Suprapubic skin (tissue), 4 donors: ENCODE measurements around the gene EVA1C. TPM values are rescaled to one million over a fixed set of nuclear protein-coding genes. Genes with fewer than 3 reads are reported as not detected.

Experiments
- DNase-seq, 2 donors: peaks; one replicate each; pipeline ENCODE4 v3.0.0-alpha.2; 2019; ENCODE audit warnings: low spot score in 2 of 2
- H3K27ac ChIP-seq: fragments of 200-600 bp; sonication (generic); one replicate; pipeline ENCODE4 v1.5.1; 2019
- H3K27me3 ChIP-seq: fragments of 200-600 bp; sonication (generic); one replicate; pipeline ENCODE4 v1.5.1; 2019
- H3K36me3 ChIP-seq: fragments of 200-600 bp; sonication (generic); one replicate; pipeline ENCODE4 v1.5.1; 2019
- H3K4me1 ChIP-seq: fragments of 200-600 bp; sonication (generic); one replicate; pipeline ENCODE4 v1.5.1; 2019
- H3K4me3 ChIP-seq: fragments of 200-600 bp; sonication (generic); one replicate; pipeline ENCODE4 v1.5.1; 2019; ENCODE audit warnings: mild to moderate bottlenecking
- H3K9me3 ChIP-seq: fragments of 200-600 bp; sonication (generic); one replicate; pipeline ENCODE4 v1.5.1; 2019
- EP300 ChIP-seq: sonication (generic); formaldehyde crosslinking; IDR thresholded peaks from one replicate; pipeline ENCODE4 v1.6.1; 2017; ENCODE audit warnings: antibody characterized with exemption
- POLR2A ChIP-seq, 2 donors: fragments of 450-650 bp; IDR thresholded peaks; one replicate each; pipeline ENCODE4 v1.6.1; 2017; ENCODE audit warnings: antibody characterized with exemption in 2 of 2, mild to moderate bottlenecking in 2 of 2, moderate library complexity in 2 of 2
- POLR2AphosphoS5 ChIP-seq, 3 donors: sonication (generic); formaldehyde crosslinking; IDR thresholded peaks; one replicate each; pipeline ENCODE4 v1.6.1; 2017; ENCODE audit warnings: antibody characterized with exemption in 3 of 3
- WGBS: methylation state at CpG from one replicate; pipeline ENCODE4 v1.1.5; 2018; 5-methylcytosine and 5-hydroxymethylcytosine counted together
- total RNA-seq, 4 donors: library from RNA; depleted of rRNA; stranded (reverse); fragments of >200 nt; gene quantifications; one replicate each; pipeline ENCODE4 v1.1.0, GENCODE V29; 2016
- TF ChIP-seq, protein P1 (sequence below), 2 donors: fragments of 200-600 bp in 1 of 2; fragments of 450-650 bp in 1 of 2; sonication (generic) in 1 of 2; IDR thresholded peaks; one replicate each; pipeline ENCODE4 v1.5.1; 2016 to 2019; ENCODE audit warnings: antibody characterized with exemption in 2 of 2, mild to moderate bottlenecking in 1 of 2, moderate library complexity in 1 of 2

Gene EVA1C
- total RNA-seq, 4 donors from 2014 or later, result 57.1 to 98.6 (median 63.2) TPM

DNA sequence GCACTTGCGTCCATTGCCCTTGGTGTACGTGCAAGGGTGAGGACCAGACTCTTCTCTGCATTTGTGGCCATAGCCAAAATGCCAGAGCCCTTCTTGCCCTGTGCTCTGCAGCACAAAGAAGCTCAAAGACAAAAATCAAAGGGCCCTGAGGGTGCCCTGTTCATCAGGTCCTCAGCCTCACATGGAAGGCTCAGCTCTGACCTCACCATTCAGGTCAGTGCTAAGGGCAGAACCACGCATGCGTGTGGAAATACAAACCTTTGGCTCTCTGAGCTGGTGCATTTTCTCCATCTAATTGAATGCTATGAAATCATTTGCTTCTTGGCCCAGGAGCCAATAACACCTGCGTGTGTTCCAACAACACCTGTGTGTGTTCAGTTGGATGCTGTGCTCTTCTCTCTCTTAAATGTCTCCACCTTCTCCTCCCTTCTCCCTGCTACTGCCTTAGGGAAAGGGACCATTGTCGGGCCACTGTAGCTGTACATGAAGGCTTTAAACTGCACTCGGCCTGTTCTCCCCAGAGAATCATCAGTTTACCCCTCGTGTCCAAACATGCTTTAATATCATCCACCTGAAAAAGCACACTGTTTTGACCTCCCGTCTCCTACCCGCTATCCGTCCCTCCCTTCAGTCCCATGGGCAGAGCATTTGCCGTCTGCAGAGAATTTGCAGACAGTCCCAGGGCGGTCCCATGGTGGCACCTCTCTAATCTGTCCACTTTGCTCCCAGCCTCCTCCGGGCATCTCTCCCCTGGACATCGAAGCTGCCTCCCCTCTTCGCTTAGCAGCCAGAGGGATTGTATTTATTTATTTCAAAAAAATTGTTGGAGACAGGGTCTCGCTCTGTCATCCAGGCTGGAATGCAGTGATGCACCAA lies 60.6 kb downstream of the EVA1C start:
- Histone ChIP-seq H3K4me3 (no peak overlapping the region), H3K27ac (no peak overlapping the region), H3K36me3 (peaks cover 61% of the 10 kb centered on the region), H3K4me1 (peaks cover 17% of the 10 kb centered on the region), H3K9me3 (no peaks in the 10 kb centered on the region), H3K27me3 (no peaks in the 10 kb centered on the region)
- WGBS, result 90% methylated on average over 17 of the region's 17 CpGs
- TF ChIP-seq, protein P1, sequence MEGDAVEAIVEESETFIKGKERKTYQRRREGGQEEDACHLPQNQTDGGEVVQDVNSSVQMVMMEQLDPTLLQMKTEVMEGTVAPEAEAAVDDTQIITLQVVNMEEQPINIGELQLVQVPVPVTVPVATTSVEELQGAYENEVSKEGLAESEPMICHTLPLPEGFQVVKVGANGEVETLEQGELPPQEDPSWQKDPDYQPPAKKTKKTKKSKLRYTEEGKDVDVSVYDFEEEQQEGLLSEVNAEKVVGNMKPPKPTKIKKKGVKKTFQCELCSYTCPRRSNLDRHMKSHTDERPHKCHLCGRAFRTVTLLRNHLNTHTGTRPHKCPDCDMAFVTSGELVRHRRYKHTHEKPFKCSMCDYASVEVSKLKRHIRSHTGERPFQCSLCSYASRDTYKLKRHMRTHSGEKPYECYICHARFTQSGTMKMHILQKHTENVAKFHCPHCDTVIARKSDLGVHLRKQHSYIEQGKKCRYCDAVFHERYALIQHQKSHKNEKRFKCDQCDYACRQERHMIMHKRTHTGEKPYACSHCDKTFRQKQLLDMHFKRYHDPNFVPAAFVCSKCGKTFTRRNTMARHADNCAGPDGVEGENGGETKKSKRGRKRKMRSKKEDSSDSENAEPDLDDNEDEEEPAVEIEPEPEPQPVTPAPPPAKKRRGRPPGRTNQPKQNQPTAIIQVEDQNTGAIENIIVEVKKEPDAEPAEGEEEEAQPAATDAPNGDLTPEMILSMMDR (IDR thresholded peaks at IDR 0.05), result no peak
- no peak for TF ChIP-seq POLR2AphosphoS5 (IDR thresholded peaks at IDR 0.05)
- TF ChIP-seq EP300, result no peak
- no peak for TF ChIP-seq POLR2A (IDR thresholded peaks at IDR 0.05)
- peak in 1 of 2 donors; percentile 16 for DNase-seq

DNA sequence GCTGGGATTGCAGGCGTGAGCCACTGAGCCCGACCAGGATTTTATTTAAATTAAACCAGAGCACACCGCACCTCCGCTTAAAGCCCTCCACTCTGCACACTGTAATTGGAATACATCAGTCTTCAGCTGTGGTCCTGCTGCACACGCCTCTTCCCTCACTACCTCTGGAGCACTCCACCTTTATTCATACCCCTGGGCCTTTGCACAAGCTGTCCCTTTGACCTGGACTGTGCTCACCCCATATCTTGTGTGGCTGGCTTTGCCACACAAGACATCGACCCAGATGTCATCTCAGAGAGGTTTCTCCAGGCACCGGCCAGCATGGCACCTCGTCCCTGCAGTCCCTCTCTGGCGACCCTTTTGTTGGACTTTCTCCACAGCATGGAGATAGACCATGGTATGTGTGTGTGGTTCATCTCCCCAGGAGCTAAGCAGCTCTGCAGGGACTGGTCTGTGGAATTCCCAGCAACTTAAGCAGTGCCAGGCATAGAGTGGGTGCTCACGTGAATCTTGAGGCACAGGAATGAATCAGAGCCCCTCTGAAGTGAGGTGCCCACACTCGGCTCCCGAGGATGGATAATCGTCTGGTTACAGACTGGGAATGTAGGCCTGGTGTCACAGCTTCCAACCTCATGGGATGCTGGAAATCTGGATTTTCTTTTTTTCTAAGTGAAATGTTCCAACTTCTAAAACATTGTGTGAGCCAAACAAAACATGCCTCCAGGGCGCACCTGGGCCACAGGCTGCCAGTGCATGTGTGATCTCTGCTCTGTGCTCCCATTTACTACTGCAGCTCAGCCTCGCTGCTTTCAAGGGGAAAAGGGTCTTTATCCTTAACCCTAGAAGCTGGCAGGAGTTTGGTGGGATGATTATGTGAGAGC lies 61.9 kb downstream of the EVA1C start:
- DNase-seq, result peak in 1 of 2 donors; percentile 22
- WGBS, result 83% methylated on average over 14 of the region's 15 CpGs

DNA sequence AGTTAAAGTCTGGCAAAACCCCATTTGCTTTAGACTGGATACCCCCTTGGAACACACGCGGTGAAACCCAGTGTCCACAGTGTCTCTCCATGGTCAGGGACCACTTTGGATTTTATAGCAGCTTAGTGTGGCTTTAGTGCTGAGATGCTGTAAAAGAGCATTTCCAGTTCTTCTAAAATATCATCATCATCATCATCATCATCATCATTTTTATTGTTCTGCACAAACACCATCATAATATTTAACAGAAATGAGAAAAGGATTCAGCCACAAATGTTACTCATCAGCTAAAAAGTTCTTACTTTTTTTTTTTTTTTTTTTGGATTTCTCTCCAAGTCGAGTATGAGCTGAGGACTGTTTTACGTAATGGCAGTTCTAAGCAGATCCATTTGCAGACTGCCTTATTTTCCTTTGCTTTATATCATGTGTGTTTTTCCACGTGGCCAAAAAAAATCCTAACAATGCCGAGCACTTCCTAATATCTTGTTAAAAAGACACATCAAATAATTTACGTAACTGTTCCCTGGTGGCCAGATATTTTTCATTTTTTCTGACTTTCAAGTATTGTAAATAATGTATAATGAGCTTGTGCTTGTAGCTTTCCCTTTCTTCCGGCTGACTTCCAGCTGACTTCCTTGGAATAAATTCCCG lies 62.8 kb downstream of the EVA1C start:
- peaks cover 17% of the 10 kb centered on the region for H3K4me1 ChIP-seq
- no peak for DNase-seq
- TF ChIP-seq, protein P1 (IDR thresholded peaks at IDR 0.05), result no peak
- TF ChIP-seq POLR2A (IDR thresholded peaks at IDR 0.05) (no peak), EP300 (no peak), POLR2AphosphoS5 (IDR thresholded peaks at IDR 0.05) (no peak)

More for the DNA sequence above, 61.9 kb downstream of the EVA1C start:
- H3K9me3 ChIP-seq, result no peaks in the 10 kb centered on the region
- H3K36me3 ChIP-seq, result peaks cover 48% of the 10 kb centered on the region
- peak overlapping the region; percentile 27 for H3K27ac ChIP-seq
- no peak overlapping the region for H3K4me3 ChIP-seq
- H3K27me3 ChIP-seq, result no peaks in the 10 kb centered on the region
- peaks cover 17% of the 10 kb centered on the region for H3K4me1 ChIP-seq
- no peak for TF ChIP-seq EP300
- TF ChIP-seq POLR2AphosphoS5 (IDR thresholded peaks at IDR 0.05), result no peak
- TF ChIP-seq, protein P1 (IDR thresholded peaks at IDR 0.05), result no peak

DNA sequence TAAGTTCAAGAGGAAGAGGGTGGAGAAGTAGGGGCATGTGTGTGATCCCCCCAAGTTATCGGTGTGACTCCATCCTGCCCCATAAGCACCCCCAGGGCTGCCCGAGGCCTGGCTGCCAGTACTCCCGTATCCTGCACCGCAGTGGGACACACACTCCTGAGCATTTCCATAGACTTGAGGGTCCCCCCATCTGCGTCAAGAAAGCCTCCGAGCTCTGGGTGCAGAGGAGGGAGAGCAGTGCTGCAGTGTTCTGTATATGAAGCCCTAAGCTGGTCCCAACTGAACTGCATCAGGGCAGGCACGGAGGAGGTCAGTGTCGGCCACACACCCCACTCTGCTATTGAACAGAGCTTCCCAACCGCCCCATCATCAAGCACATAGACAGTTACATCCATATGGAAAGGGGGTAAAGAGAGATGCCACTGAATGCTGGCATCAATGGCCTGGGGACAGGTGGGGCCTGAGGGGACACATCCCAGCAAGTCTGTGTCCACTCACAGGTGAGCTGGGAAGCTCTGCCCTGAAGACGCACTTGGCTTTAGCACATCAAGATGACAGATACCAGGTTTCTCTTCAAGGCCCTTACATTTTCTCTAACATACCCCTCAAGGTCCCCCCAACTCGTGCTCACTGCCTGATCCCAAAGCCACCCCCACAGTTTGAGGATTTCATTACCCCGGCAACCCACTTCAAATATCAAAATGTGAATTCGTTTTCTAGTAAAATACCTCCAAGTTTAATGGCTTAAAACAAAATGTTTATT lies 64.3 kb downstream of the EVA1C start:
- Histone ChIP-seq H3K4me3 (no peak overlapping the region), H3K27me3 (no peaks in the 10 kb centered on the region), H3K4me1 (peaks cover 17% of the 10 kb centered on the region), H3K36me3 (peaks cover 27% of the 10 kb centered on the region), H3K9me3 (no peaks in the 10 kb centered on the region), H3K27ac (peak overlapping the region; percentile 2)
- DNase-seq, result peak in 1 of 2 donors; percentile 29
- 95% methylated on average over 11 of the region's 13 CpGs for whole genome bisulfite sequencing
- no peak for TF ChIP-seq POLR2A (IDR thresholded peaks at IDR 0.05)
- TF ChIP-seq, protein P1 (IDR thresholded peaks at IDR 0.05), result no peak
- no peak for TF ChIP-seq POLR2AphosphoS5 (IDR thresholded peaks at IDR 0.05)
- TF ChIP-seq EP300, result no peak

More for the DNA sequence above, 62.8 kb downstream of the EVA1C start:
- Histone ChIP-seq H3K4me3 (no peak overlapping the region), H3K27me3 (no peaks in the 10 kb centered on the region), H3K9me3 (no peaks in the 10 kb centered on the region), H3K36me3 (peaks cover 40% of the 10 kb centered on the region), H3K27ac (peak overlapping the region; percentile 27)
- 28% methylated on average over 9 of the region's 9 CpGs for WGBS
